ENCODE data around the gene RHOD. TPM values are rescaled to one million over a fixed set of nuclear protein-coding genes. Genes with fewer than 3 reads are reported as not detected.

RHOD gene
- polyA plus RNA-seq, 1 donor (not counting 4 experiments of a cell fraction or from before 2014, with no cell fraction given): 119 TPM

DNA sequence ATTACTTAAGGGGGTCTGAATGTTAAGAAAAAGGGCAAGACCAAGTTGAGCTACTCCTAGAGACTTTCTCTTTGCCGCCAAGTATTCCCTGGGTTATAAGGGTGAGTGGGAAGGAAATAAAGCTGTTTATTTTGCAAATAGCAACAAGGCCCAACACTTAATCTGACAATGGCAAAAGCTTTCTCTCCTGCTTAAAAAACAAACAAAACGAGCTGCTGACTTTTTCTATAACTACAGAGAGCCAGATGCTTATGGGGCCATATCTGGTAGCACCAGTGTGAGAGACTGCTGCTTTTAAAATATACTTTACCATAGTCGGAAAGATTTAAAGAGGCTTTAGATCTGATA lies 60.1 kb downstream of the RHOD start:
- DNase-seq (ENCODE audit: low read depth, low spot score): no peak
- FAIRE-seq: no peak
- Histone ChIP-seq H4K20me1 (ENCODE audit: control insufficient read depth, extremely low read depth, insufficient read depth, low read length) (no peaks in the 10 kb centered on the region), H3K9me3 (ENCODE audit: control insufficient read depth, low read depth, low read length) (no peaks in the 10 kb centered on the region), H3K9me1 (ENCODE audit: control insufficient read depth, extremely low read depth, insufficient read depth, low read length) (no peaks in the 10 kb centered on the region), H3K79me2 (ENCODE audit: control insufficient read depth, insufficient read depth, low read length) (peaks cover 25% of the 10 kb centered on the region), H3K9ac (ENCODE audit: control insufficient read depth, extremely low read depth, insufficient read depth, low read length) (no peak overlapping the region), H3K4me2 (ENCODE audit: control insufficient read depth, extremely low read depth, insufficient read depth, low read depth, low read length) (no peak overlapping the region), H3K4me3 (ENCODE audit: control insufficient read depth in 2 of 3, extremely low read depth in 1 of 3, insufficient read depth in 2 of 3, low read depth in 1 of 3, low read length in 3 of 3) (no peak overlapping the region), H3K4me1 (ENCODE audit: control insufficient read depth, extremely low read depth, insufficient read depth, low read length) (peaks cover 11% of the 10 kb centered on the region), H3K27me3 (ENCODE audit: control insufficient read depth, extremely low read depth, insufficient read depth, low read length) (peaks cover 4% of the 10 kb centered on the region), H2AFZ (ENCODE audit: control insufficient read depth, low read length) (no peak overlapping the region), H3K36me3 (ENCODE audit: control insufficient read depth in 2 of 2, extremely low read depth in 1 of 2, insufficient read depth in 2 of 2, low read length in 2 of 2) (no peaks in the 10 kb centered on the region), H3K27ac (ENCODE audit: control insufficient read depth, insufficient read depth, low read length) (no peak overlapping the region)
- TF ChIP-seq EZH2 (IDR thresholded peaks at IDR 0.05; ENCODE audit: low read length): no peak
- TF ChIP-seq, protein P1, sequence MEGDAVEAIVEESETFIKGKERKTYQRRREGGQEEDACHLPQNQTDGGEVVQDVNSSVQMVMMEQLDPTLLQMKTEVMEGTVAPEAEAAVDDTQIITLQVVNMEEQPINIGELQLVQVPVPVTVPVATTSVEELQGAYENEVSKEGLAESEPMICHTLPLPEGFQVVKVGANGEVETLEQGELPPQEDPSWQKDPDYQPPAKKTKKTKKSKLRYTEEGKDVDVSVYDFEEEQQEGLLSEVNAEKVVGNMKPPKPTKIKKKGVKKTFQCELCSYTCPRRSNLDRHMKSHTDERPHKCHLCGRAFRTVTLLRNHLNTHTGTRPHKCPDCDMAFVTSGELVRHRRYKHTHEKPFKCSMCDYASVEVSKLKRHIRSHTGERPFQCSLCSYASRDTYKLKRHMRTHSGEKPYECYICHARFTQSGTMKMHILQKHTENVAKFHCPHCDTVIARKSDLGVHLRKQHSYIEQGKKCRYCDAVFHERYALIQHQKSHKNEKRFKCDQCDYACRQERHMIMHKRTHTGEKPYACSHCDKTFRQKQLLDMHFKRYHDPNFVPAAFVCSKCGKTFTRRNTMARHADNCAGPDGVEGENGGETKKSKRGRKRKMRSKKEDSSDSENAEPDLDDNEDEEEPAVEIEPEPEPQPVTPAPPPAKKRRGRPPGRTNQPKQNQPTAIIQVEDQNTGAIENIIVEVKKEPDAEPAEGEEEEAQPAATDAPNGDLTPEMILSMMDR (optimal IDR thresholded peaks at IDR 0.05 in 1 of 3, IDR thresholded peaks at IDR 0.05 in 1 of 3, conservative IDR thresholded peaks at IDR 0.05 in 1 of 3; ENCODE audit: extremely low read depth in 1 of 3, insufficient read depth in 2 of 3, low read length in 3 of 3): no peak
- dilution Hi-C loops (cut with MboI; ENCODE audit: extremely low pct_ligation_motif_present, low sequenced_read_pairs): no loop called here

DNA sequence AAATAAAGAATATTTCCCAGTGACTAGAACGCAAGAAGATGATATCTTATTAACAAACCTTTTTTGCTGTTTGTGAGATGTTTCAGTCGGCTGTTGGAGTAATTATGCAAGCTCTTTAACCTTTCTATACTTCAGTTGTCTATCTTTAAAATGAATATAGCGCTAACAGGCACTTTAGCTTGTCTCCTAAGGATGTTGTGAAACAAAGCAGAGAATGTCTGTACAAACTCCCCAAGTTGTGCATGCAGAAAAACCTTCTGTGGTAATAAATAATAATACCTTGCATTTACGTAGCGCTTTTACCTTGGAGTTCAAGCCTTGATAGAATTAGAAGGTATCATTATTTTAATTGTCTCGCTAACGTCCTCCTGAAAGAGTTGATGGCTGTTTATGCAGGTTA lies 60.5 kb downstream of the RHOD start:
- H4K20me1 ChIP-seq (ENCODE audit: control insufficient read depth, extremely low read depth, insufficient read depth, low read length): no peaks in the 10 kb centered on the region
- no peaks in the 10 kb centered on the region for H3K9me3 ChIP-seq (ENCODE audit: control insufficient read depth, low read depth, low read length)
- peak overlapping the region; percentile 62 for H3K4me2 ChIP-seq (ENCODE audit: control insufficient read depth, extremely low read depth, insufficient read depth, low read depth, low read length)
- no peaks in the 10 kb centered on the region for H3K9me1 ChIP-seq (ENCODE audit: control insufficient read depth, extremely low read depth, insufficient read depth, low read length)
- FAIRE-seq (no peak), DNase-seq (ENCODE audit: low read depth, low spot score) (no peak)
- H3K4me3 ChIP-seq (ENCODE audit: control insufficient read depth in 2 of 3, extremely low read depth in 1 of 3, insufficient read depth in 2 of 3, low read depth in 1 of 3, low read length in 3 of 3): peak overlapping the region in 1 of 3 experiments; percentile 27
- H3K27me3 ChIP-seq (ENCODE audit: control insufficient read depth, extremely low read depth, insufficient read depth, low read length): peaks cover 4% of the 10 kb centered on the region
- peak overlapping the region; percentile 86 for H3K9ac ChIP-seq (ENCODE audit: control insufficient read depth, extremely low read depth, insufficient read depth, low read length)
- H2AFZ ChIP-seq (ENCODE audit: control insufficient read depth, low read length): peak overlapping the region; percentile 96
- peaks cover 15% of the 10 kb centered on the region for H3K4me1 ChIP-seq (ENCODE audit: control insufficient read depth, extremely low read depth, insufficient read depth, low read length)
- H3K79me2 ChIP-seq (ENCODE audit: control insufficient read depth, insufficient read depth, low read length): peaks cover 29% of the 10 kb centered on the region
- no peak overlapping the region for H3K27ac ChIP-seq (ENCODE audit: control insufficient read depth, insufficient read depth, low read length)
- TF ChIP-seq EZH2 (IDR thresholded peaks at IDR 0.05; ENCODE audit: low read length): no peak
- TF ChIP-seq, protein P1 (optimal IDR thresholded peaks at IDR 0.05 in 1 of 3, IDR thresholded peaks at IDR 0.05 in 1 of 3, conservative IDR thresholded peaks at IDR 0.05 in 1 of 3; ENCODE audit: extremely low read depth in 1 of 3, insufficient read depth in 2 of 3, low read length in 3 of 3): no peak
- dilution Hi-C loops (cut with MboI; ENCODE audit: extremely low pct_ligation_motif_present, low sequenced_read_pairs): no loop called here
- no peaks in the 10 kb centered on the region for H3K36me3 ChIP-seq (ENCODE audit: control insufficient read depth in 2 of 2, extremely low read depth in 1 of 2, insufficient read depth in 2 of 2, low read length in 2 of 2)

Data from keratinocyte (primary cell).